Lower leg skin (tissue), 3 donors: ENCODE results near the gene MRPS11.

Experiments used
- CTCF ChIP-seq, 3 donors: fragments of 450-650 bp; IDR thresholded peaks; one replicate each; pipeline ENCODE4 v1.5.1; 2016; ENCODE audit warnings: antibody characterized with exemption in 3 of 3, mild to moderate bottlenecking in 3 of 3, moderate library complexity in 2 of 3
- POLR2A ChIP-seq, 2 donors: fragments of 450-650 bp; IDR thresholded peaks; one replicate each; pipeline ENCODE4 v1.6.1; 2016 to 2017; ENCODE audit warnings: antibody characterized with exemption in 2 of 2, mild to moderate bottlenecking in 1 of 2, moderate library complexity in 1 of 2

GRCh38 chr15:88448991-88449461, 18.5 kb upstream of the MRPS11 start:
- TF ChIP-seq CTCF (IDR thresholded peaks at IDR 0.05) (no peak), POLR2A (IDR thresholded peaks at IDR 0.05) (no peak)
